HG03103 (cell line): ENCODE measurements around the gene MSL2.
A peak's percentile ranks its signal among the peaks of the same experiment; 100 is the strongest.
"Not testable (repeated sequence)": the region's sequence is repeated elsewhere in the genome, so short reads cannot be mapped to it uniquely, and the experiment has no call there.

Source experiments
- ATAC-seq: cut with Tn5 transposase; IDR thresholded peaks from one replicate; pipeline ENCODE4 v1.9.1; 2021; ENCODE audit warnings: low read depth; ENCODE audit not compliant: unreplicated experiment

Gene MSL2

GRCh38 chr3:136193278-136194054, 2.7 kb downstream of the MSL2 start:
- no peak for ATAC-seq

- ATAC-seq, result no peak
Observed at GRCh38 chr3:136192831-136193230, 3.3 kb downstream of the MSL2 start.

- not testable (repeated sequence) for ATAC-seq
Observed at GRCh38 chr3:136192195-136192594, 3.9 kb downstream of the MSL2 start.

- no peak for ATAC-seq
Observed at GRCh38 chr3:136189859-136190617, 6.1 kb downstream of the MSL2 start.

- ATAC-seq, result no peak
Observed at GRCh38 chr3:136189043-136189442, 7.1 kb downstream of the MSL2 start.

GRCh38 chr3:136187868-136188267, 8.3 kb downstream of the MSL2 start:
- ATAC-seq, result no peak

GRCh38 chr3:136186846-136187245, 9.3 kb downstream of the MSL2 start:
- no peak for ATAC-seq

- peak; percentile 55 for ATAC-seq
Observed at GRCh38 chr3:136186344-136186743, 9.8 kb downstream of the MSL2 start.

- no peak for ATAC-seq
Observed at GRCh38 chr3:136184703-136185102, 11.4 kb downstream of the MSL2 start.

- no peak for ATAC-seq
Observed at GRCh38 chr3:136181741-136182140, 14.4 kb downstream of the MSL2 start.

- ATAC-seq, result no peak
Observed at GRCh38 chr3:136177876-136178275, 18.3 kb downstream of the MSL2 start.

GRCh38 chr3:136173939-136174490, 22.1 kb downstream of the MSL2 start:
- ATAC-seq, result no peak

- no peak for ATAC-seq
Observed at GRCh38 chr3:136171097-136171542, 25.0 kb downstream of the MSL2 start.

- not testable (repeated sequence) for ATAC-seq
Observed at GRCh38 chr3:136168236-136168635, 27.9 kb downstream of the MSL2 start.

GRCh38 chr3:136166507-136166906, 29.6 kb downstream of the MSL2 start:
- ATAC-seq, result no peak

- not testable (repeated sequence) for ATAC-seq
Observed at GRCh38 chr3:136163607-136164006, 32.5 kb downstream of the MSL2 start.

- no peak for ATAC-seq
Observed at GRCh38 chr3:136162322-136162721, 33.8 kb downstream of the MSL2 start.

GRCh38 chr3:136161516-136161915, 34.6 kb downstream of the MSL2 start:
- no peak for ATAC-seq

- ATAC-seq, result no peak
Observed at GRCh38 chr3:136152963-136153362, 43.2 kb downstream of the MSL2 start.

- no peak for ATAC-seq
Observed at GRCh38 chr3:136152176-136152843, 43.8 kb downstream of the MSL2 start.

- no peak for ATAC-seq
Observed at GRCh38 chr3:136151219-136151618, 44.9 kb downstream of the MSL2 start.
